DOHH2 (cell line): ENCODE data around the gene NDC1.

Experiments used
- H3F3A ChIP-seq: fragments of 200-600 bp; sonication (generic), shearing (Covaris generic); 2 replicates; pipeline ENCODE4 v1.6.0; 2016; ENCODE audit warnings: antibody characterized with exemption, mild to moderate bottlenecking; ENCODE audit not compliant: control insufficient read depth, insufficient read depth
- H3K27ac ChIP-seq: fragments of 200-600 bp; sonication (generic); 2 replicates; pipeline ENCODE4 v1.5.1; 2014; ENCODE audit warnings: low read depth, mild to moderate bottlenecking, low read length, moderate library complexity
- H3K27me3 ChIP-seq: fragments of 200-600 bp; sonication (generic); 2 replicates; pipeline ENCODE4 v1.6.1; 2014; ENCODE audit warnings: mild to moderate bottlenecking, low read length, mixed read lengths; ENCODE audit not compliant: control insufficient read depth
- H3K36me3 ChIP-seq: fragments of 200-600 bp; sonication (generic); 2 replicates; pipeline ENCODE4 v1.6.1; 2014; ENCODE audit warnings: mild to moderate bottlenecking, low read length, moderate library complexity, mixed read lengths; ENCODE audit not compliant: control insufficient read depth
- H3K4me1 ChIP-seq: fragments of 200-600 bp; sonication (generic); 2 replicates; pipeline ENCODE4 v1.6.1; 2014; ENCODE audit warnings: mild to moderate bottlenecking, low read length, mixed read lengths; ENCODE audit not compliant: control insufficient read depth
- H3K4me2 ChIP-seq: fragments of 200-600 bp; sonication (generic); 2 replicates; pipeline ENCODE4 v1.6.0; 2014; ENCODE audit warnings: mild to moderate bottlenecking, low read length, moderate library complexity
- H3K4me3 ChIP-seq: fragments of 200-600 bp; sonication (generic); 2 replicates; pipeline ENCODE4 v1.5.1; 2014; ENCODE audit warnings: mild to moderate bottlenecking, low read length, mixed read lengths
- H3K79me2 ChIP-seq: fragments of 200-600 bp; sonication (generic); 2 replicates; pipeline ENCODE4 v1.6.1; 2014; ENCODE audit warnings: mild to moderate bottlenecking, low read length, mixed read lengths; ENCODE audit not compliant: control insufficient read depth
- H3K9me2 ChIP-seq: fragments of 200-600 bp; sonication (generic); replicated peaks from 2 replicates; pipeline ENCODE4 v1.6.1; 2014; ENCODE audit warnings: mild to moderate bottlenecking, low read length, mixed read lengths; ENCODE audit not compliant: control insufficient read depth
- H3K9me3 ChIP-seq: fragments of 200-600 bp; sonication (generic); 2 replicates; pipeline ENCODE4 v1.6.1; 2014; ENCODE audit warnings: antibody characterized with exemption, low read length, mixed read lengths; ENCODE audit not compliant: control insufficient read depth, insufficient read depth
- H4K20me1 ChIP-seq: fragments of 200-600 bp; sonication (generic); 2 replicates; pipeline ENCODE4 v1.6.0; 2014; ENCODE audit warnings: low read depth, mild to moderate bottlenecking, antibody characterized with exemption, low read length, moderate library complexity; ENCODE audit not compliant: control insufficient read depth, insufficient read depth
- EZH2phosphoT487 ChIP-seq: fragments of 200-600 bp; sonication (generic); IDR thresholded peaks from 2 replicates; pipeline ENCODE4 v1.6.1; 2017; ENCODE audit warnings: borderline replicate concordance, mild to moderate bottlenecking, antibody characterized with exemption, low read length, moderate library complexity, mixed read lengths
- TF ChIP-seq, protein P1 (sequence below): fragments of 200-600 bp; sonication (generic); IDR thresholded peaks from one replicate; pipeline ENCODE4 v1.5.1; 2014; ENCODE audit warnings: antibody characterized with exemption, mild to moderate bottlenecking, low read depth, low read length; ENCODE audit not compliant: poor library complexity, severe bottlenecking

NDC1 gene

DNA sequence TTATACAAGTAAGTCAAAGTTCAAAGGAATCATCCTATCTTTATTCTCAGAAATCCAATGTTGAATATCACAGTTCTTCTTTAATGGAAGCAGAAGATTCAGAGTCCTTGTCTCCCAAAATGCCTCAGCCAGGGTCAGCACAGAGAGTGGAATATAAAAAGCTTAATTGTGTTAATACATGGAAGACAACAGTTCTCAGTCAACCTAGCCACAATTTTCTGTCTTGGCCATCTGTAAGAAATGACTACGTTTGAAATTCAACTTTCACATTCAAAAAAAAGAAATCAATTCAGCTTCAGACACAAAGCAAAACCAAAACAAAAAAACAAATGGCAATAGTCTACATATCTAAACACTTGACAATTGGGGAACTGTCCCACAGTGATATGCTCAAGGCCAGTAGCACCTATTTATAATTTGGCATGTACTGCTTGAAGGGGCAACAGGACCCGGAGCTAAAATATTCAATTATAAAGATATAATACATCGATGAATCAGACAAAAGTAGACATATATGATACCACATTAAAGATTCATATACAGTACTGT, 71.8 kb downstream of the NDC1 start:
- Histone ChIP-seq H3K4me1 (peaks cover 2% of the 10 kb centered on the region; the same call in 1 of the 2 replicates), H3F3A (peaks cover 31% of the 10 kb centered on the region), H3K27me3 (no peaks in the 10 kb centered on the region), H3K27ac (no peak overlapping the region), H3K9me2 (no peaks in the 10 kb centered on the region), H3K4me2 (no peak overlapping the region), H4K20me1 (peaks cover 10% of the 10 kb centered on the region; the same call in 1 of the 2 replicates), H3K4me3 (no peak overlapping the region), H3K36me3 (peaks cover 60% of the 10 kb centered on the region), H3K79me2 (no peaks in the 10 kb centered on the region), H3K9me3 (no peaks in the 10 kb centered on the region)
- TF ChIP-seq EZH2phosphoT487, result no peak
- TF ChIP-seq, protein P1, sequence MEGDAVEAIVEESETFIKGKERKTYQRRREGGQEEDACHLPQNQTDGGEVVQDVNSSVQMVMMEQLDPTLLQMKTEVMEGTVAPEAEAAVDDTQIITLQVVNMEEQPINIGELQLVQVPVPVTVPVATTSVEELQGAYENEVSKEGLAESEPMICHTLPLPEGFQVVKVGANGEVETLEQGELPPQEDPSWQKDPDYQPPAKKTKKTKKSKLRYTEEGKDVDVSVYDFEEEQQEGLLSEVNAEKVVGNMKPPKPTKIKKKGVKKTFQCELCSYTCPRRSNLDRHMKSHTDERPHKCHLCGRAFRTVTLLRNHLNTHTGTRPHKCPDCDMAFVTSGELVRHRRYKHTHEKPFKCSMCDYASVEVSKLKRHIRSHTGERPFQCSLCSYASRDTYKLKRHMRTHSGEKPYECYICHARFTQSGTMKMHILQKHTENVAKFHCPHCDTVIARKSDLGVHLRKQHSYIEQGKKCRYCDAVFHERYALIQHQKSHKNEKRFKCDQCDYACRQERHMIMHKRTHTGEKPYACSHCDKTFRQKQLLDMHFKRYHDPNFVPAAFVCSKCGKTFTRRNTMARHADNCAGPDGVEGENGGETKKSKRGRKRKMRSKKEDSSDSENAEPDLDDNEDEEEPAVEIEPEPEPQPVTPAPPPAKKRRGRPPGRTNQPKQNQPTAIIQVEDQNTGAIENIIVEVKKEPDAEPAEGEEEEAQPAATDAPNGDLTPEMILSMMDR, result no peak

DNA sequence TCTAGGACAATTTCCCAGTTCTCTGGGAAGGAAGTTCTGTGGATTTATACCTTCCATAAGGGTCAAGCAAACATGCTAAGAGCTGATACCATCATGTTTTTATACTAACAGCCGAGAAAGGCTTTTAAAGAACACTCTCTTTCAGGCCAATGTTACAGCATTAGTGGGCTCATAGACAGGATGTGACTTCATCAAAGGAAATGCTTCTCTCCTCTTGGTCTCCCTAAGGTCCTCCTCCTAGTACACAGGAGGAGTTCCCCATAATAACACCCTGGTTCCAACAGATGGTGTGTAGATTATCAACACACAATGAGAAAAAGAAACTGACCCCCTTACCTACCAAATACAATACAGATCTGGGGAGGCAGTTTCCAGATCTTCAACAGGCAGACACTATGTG, 72.4 kb downstream of the NDC1 start:
- no peaks in the 10 kb centered on the region for H3K9me2 ChIP-seq
- no peak overlapping the region for H3K4me3 ChIP-seq
- no peak overlapping the region for H3K4me2 ChIP-seq
- no peaks in the 10 kb centered on the region for H3K79me2 ChIP-seq
- H3K36me3 ChIP-seq, result peaks cover 54% of the 10 kb centered on the region
- H3K27ac ChIP-seq, result no peak overlapping the region
- H3F3A ChIP-seq, result peaks cover 31% of the 10 kb centered on the region
- H3K27me3 ChIP-seq, result no peaks in the 10 kb centered on the region
- H3K9me3 ChIP-seq, result no peaks in the 10 kb centered on the region
- H3K4me1 ChIP-seq, result peaks cover 2% of the 10 kb centered on the region; the same call in 1 of the 2 replicates
- peaks cover 10% of the 10 kb centered on the region; the same call in 1 of the 2 replicates for H4K20me1 ChIP-seq
- TF ChIP-seq EZH2phosphoT487, result no peak
- TF ChIP-seq, protein P1, result no peak

DNA sequence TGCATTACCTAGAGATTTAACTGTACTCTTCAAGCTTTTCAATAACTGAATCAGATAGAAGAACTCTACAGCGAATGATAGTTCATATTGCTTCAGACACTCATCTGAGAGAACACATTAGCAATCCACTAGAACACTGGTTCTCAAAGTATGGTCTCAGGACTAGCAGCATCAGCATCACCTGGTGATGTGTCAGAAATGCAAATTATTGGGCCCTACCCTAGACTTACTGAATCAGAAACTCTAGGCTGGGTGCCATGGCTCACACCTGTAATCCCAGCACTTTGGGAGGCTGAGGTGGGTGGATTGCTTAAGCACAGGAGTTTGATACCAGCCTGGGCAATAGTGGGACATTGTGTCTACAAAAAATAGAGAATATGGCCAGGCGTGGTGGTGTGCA, 74.2 kb downstream of the NDC1 start:
- Histone ChIP-seq H3K9me2 (no peaks in the 10 kb centered on the region), H3K9me3 (no peaks in the 10 kb centered on the region), H3F3A (peaks cover 31% of the 10 kb centered on the region), H3K4me2 (no peak overlapping the region), H3K36me3 (peaks cover 39% of the 10 kb centered on the region), H3K4me3 (no peak overlapping the region), H4K20me1 (peaks cover 10% of the 10 kb centered on the region; the same call in 1 of the 2 replicates), H3K4me1 (peaks cover 2% of the 10 kb centered on the region; the same call in 1 of the 2 replicates), H3K79me2 (no peaks in the 10 kb centered on the region), H3K27me3 (no peaks in the 10 kb centered on the region), H3K27ac (no peak overlapping the region)
- no peak for TF ChIP-seq EZH2phosphoT487
- TF ChIP-seq, protein P1, result no peak
